Subcutaneous adipose tissue (tissue), 4 donors: ENCODE measurements around the gene IMP3. TPM values are rescaled to one million over a fixed set of nuclear protein-coding genes. Genes with fewer than 3 reads are reported as not detected.

ENCODE experiments used
- CTCF ChIP-seq: fragments of 450-650 bp; IDR thresholded peaks from one replicate; pipeline ENCODE4 v1.5.1; 2016; ENCODE audit warnings: low read depth, mild to moderate bottlenecking, control low read depth, antibody characterized with exemption, moderate library complexity
- total RNA-seq, 4 donors: library from RNA; depleted of rRNA; stranded (reverse); fragments of >200 nt; gene quantifications; one replicate each; pipeline ENCODE4 v1.1.0, GENCODE V29; 2016

Gene IMP3
- total RNA-seq, 4 donors from 2014 or later, result 56.1 to 108 (median 85.9) TPM

- no peak for TF ChIP-seq CTCF
Observed at GRCh38 chr15:75656331-75656730, 16.3 kb upstream of the IMP3 start.

DNA sequence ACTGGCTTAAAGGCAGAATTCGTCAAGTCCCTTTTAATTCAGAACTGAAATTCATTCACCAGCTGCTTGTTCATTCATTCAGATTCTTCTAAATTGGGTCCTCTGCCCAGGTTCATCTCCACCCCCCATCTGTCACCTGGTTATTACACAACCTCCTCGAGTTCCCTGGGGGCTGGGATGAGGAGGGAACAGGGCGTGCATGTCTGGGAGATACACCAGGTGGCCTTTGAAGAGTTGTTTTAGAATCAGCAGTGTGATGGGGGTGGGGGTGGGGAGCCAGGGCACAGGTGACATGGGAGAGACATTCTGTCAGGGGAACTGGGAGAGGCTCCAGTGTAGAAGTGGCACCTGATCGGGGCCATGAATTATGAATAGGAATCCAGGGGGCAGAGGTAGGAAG lies 15.9 kb upstream of the IMP3 start:
- no peak for TF ChIP-seq CTCF

GRCh38 chr15:75654201-75654907 lies 14.3 kb upstream of the IMP3 start:
- TF ChIP-seq CTCF, result no peak

DNA sequence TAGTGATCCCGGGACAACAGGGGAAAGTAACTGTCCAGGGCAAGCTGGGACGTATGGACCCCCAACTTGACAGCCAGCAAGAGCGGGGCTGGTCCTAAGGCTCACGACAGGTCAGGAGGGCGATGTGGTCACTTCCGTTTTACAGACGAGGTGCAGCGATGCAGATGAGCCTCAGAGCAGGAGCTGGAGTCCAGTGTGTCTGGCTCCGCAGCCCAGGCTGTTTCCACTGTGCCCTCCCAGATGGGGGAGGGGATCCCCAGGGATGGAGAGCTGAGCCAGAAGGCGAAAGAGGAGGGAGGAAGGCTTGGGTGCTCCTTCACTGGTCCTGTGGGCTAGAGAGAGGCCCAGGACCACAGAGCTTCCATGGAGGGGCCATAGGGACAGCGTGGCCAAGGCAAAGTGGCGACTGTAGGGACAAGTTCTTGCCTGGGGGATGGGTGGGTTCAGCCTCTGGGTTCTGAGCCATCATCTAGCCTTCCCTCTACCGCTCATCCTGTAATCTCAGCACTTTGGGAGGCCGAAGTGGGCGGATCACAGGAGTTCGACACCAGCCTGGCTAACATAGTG lies 13.4 kb upstream of the IMP3 start:
- TF ChIP-seq CTCF, result no peak

- TF ChIP-seq CTCF, result no peak
Observed at GRCh38 chr15:75651810-75652543, 12.0 kb upstream of the IMP3 start.

- TF ChIP-seq CTCF, result no peak
Observed at GRCh38 chr15:75650908-75651809, 11.1 kb upstream of the IMP3 start.
